ENCODE measurements around the gene PLXDC1. TPM values are rescaled to one million over a fixed set of nuclear protein-coding genes. Genes with fewer than 3 reads are reported as not detected.

PLXDC1 gene
- total and polyA plus RNA-seq, 7 experiments from 2014 or later, result 2.3 to 55.7 (median 30.8) TPM

GRCh38 chr17:39194089-39194984, 42.9 kb upstream of the PLXDC1 start:
- H3K4me1 Mint-ChIP-seq, result peaks cover 17 to 43% (median 37%) of the 10 kb centered on the region in 7 donors
- Histone ChIP-seq H3K9me3 (ENCODE audit: control insufficient read depth in 2 of 3, low read length in 3 of 3) (no peaks in the 10 kb centered on the region), H3K27me3 (ENCODE audit: control insufficient read depth in 2 of 2, insufficient read depth in 2 of 2, low read length in 2 of 2) (no peaks in the 10 kb centered on the region), H3K4me3 (ENCODE audit: low read length) (no peak overlapping the region), H3K4me1 (ENCODE audit: control insufficient read depth in 2 of 2, insufficient read depth in 2 of 2, low read length in 2 of 2) (peaks cover 23% of the 10 kb centered on the region in 2 donors), H3K27ac (ENCODE audit: low read depth, low read length) (no peak overlapping the region), H3K36me3 (ENCODE audit: control insufficient read depth in 2 of 3, insufficient read depth in 3 of 3, low read length in 3 of 3) (peaks cover 0 to 10% (median 0%) of the 10 kb centered on the region in 3 experiments)
- H3K4me3 Mint-ChIP-seq, result peak overlapping the region in 4 of 10 donors; percentile 21 to 98 (median 37)
- POLR2A ChIA-PET, result interaction anchor here (1.3 kb wide), 1 partner anchor 45 kb away, joined by 3 read pairs; no protein-coding TSS in a partner anchor
- H3K27ac Mint-ChIP-seq, result peak overlapping the region in 2 of 9 donors; percentile 12 to 43
- H3K9me3 Mint-ChIP-seq, result no peaks in the 10 kb centered on the region
- peaks cover 0 to 9% (median 4%) of the 10 kb centered on the region in 5 donors for H3K36me3 Mint-ChIP-seq
- ATAC-seq (no peak), DNase-seq (no peak)
- no peaks in the 10 kb centered on the region for H3K27me3 Mint-ChIP-seq
- intact Hi-C loops (cut with micrococcal nuclease), result no loop called here
- CTCF ChIA-PET, result interaction anchor here (1.0 kb wide), 1 partner anchor 41 kb away, joined by 3 read pairs; no protein-coding TSS in a partner anchor

GRCh38 chr17:39193346-39193745, 41.9 kb upstream of the PLXDC1 start:
- Mint-ChIP-seq H3K9me3 (no peaks in the 10 kb centered on the region), H3K27me3 (no peaks in the 10 kb centered on the region), H3K36me3 (peaks cover 0 to 9% (median 4%) of the 10 kb centered on the region in 5 donors), H3K4me3 (peak overlapping the region in 1 of 10 donors; percentile 46), H3K27ac (peak overlapping the region in 1 of 9 donors; percentile 45), H3K4me1 (peaks cover 16 to 36% (median 28%) of the 10 kb centered on the region in 7 donors)
- H3K27me3 ChIP-seq (ENCODE audit: control insufficient read depth in 2 of 2, insufficient read depth in 2 of 2, low read length in 2 of 2), result no peaks in the 10 kb centered on the region
- ChIA-PET CTCF (interaction anchor here (1.4 kb wide), 1 partner anchor 29 kb away, joined by 3 read pairs; no protein-coding TSS in a partner anchor), POLR2A (no interaction called here)
- no peak for ATAC-seq
- H3K9me3 ChIP-seq (ENCODE audit: control insufficient read depth in 2 of 3, low read length in 3 of 3), result no peaks in the 10 kb centered on the region
- H3K27ac ChIP-seq (ENCODE audit: low read depth, low read length), result no peak overlapping the region
- H3K4me3 ChIP-seq (ENCODE audit: low read length), result no peak overlapping the region
- no peak for DNase-seq
- intact Hi-C loops (cut with micrococcal nuclease), result no loop called here
- peaks cover 14 to 22% of the 10 kb centered on the region in 2 donors for H3K4me1 ChIP-seq (ENCODE audit: control insufficient read depth in 2 of 2, insufficient read depth in 2 of 2, low read length in 2 of 2)
- peaks cover 0 to 10% (median 0%) of the 10 kb centered on the region in 3 experiments for H3K36me3 ChIP-seq (ENCODE audit: control insufficient read depth in 2 of 3, insufficient read depth in 3 of 3, low read length in 3 of 3)

GRCh38 chr17:39192901-39193300, 41.5 kb upstream of the PLXDC1 start:
- intact Hi-C loops (cut with micrococcal nuclease), result no loop called here
- Histone ChIP-seq H3K27ac (ENCODE audit: low read depth, low read length) (no peak overlapping the region), H3K9me3 (ENCODE audit: control insufficient read depth in 2 of 3, low read length in 3 of 3) (no peaks in the 10 kb centered on the region), H3K27me3 (ENCODE audit: control insufficient read depth in 2 of 2, insufficient read depth in 2 of 2, low read length in 2 of 2) (no peaks in the 10 kb centered on the region), H3K36me3 (ENCODE audit: control insufficient read depth in 2 of 3, insufficient read depth in 3 of 3, low read length in 3 of 3) (peaks cover 0 to 10% (median 0%) of the 10 kb centered on the region in 3 experiments), H3K4me3 (ENCODE audit: low read length) (no peak overlapping the region), H3K4me1 (ENCODE audit: control insufficient read depth in 2 of 2, insufficient read depth in 2 of 2, low read length in 2 of 2) (peaks cover 10 to 17% of the 10 kb centered on the region in 2 donors)
- Mint-ChIP-seq H3K27me3 (no peaks in the 10 kb centered on the region), H3K36me3 (peaks cover 0 to 9% (median 4%) of the 10 kb centered on the region in 5 donors), H3K4me3 (no peak overlapping the region), H3K4me1 (peaks cover 16 to 32% (median 24%) of the 10 kb centered on the region in 7 donors), H3K27ac (peak overlapping the region in 1 of 9 donors; percentile 45), H3K9me3 (no peaks in the 10 kb centered on the region)
- ChIA-PET CTCF (interaction anchor here (1.4 kb wide), 1 partner anchor 28 kb away, joined by 3 read pairs; no protein-coding TSS in a partner anchor), POLR2A (no interaction called here)
- DNase-seq (no peak), ATAC-seq (no peak)

- CTCF ChIA-PET, result interaction anchor here (0.7 kb wide), 1 partner anchor 15 kb away, joined by 3 read pairs; no protein-coding TSS in a partner anchor
- no peak overlapping the region for H3K4me3 Mint-ChIP-seq
Observed at GRCh38 chr17:39191750-39192510, 40.5 kb upstream of the PLXDC1 start.

GRCh38 chr17:39187152-39187830, 35.9 kb upstream of the PLXDC1 start:
- Mint-ChIP-seq H3K27ac (no peak overlapping the region), H3K4me3 (no peak overlapping the region), H3K36me3 (peaks cover 6 to 19% (median 11%) of the 10 kb centered on the region in 5 donors), H3K9me3 (no peaks in the 10 kb centered on the region), H3K27me3 (no peaks in the 10 kb centered on the region), H3K4me1 (peaks cover 0 to 6% (median 0%) of the 10 kb centered on the region in 7 donors)
- intact Hi-C loops (cut with micrococcal nuclease), result no loop called here
- CTCF ChIA-PET, result no interaction called here
- Histone ChIP-seq H3K27ac (ENCODE audit: low read depth, low read length) (no peak overlapping the region), H3K27me3 (ENCODE audit: control insufficient read depth in 2 of 2, insufficient read depth in 2 of 2, low read length in 2 of 2) (no peaks in the 10 kb centered on the region), H3K36me3 (ENCODE audit: control insufficient read depth in 2 of 3, insufficient read depth in 3 of 3, low read length in 3 of 3) (peaks cover 0 to 49% (median 0%) of the 10 kb centered on the region in 3 experiments), H3K9me3 (ENCODE audit: control insufficient read depth in 2 of 3, low read length in 3 of 3) (no peaks in the 10 kb centered on the region), H3K4me3 (ENCODE audit: low read length) (no peak overlapping the region), H3K4me1 (ENCODE audit: control insufficient read depth in 2 of 2, insufficient read depth in 2 of 2, low read length in 2 of 2) (no peaks in the 10 kb centered on the region)
- POLR2A ChIA-PET, result no interaction called here
- no peak for DNase-seq
- ATAC-seq, result no peak

More at GRCh38 chr17:39191750-39192510, 40.5 kb upstream of the PLXDC1 start:
- Mint-ChIP-seq H3K27ac (peak overlapping the region in 2 of 9 donors; percentile 16 to 35), H3K9me3 (no peaks in the 10 kb centered on the region), H3K36me3 (peaks cover 0 to 9% (median 4%) of the 10 kb centered on the region in 5 donors), H3K27me3 (no peaks in the 10 kb centered on the region), H3K4me1 (peaks cover 16 to 30% (median 24%) of the 10 kb centered on the region in 7 donors)
- Histone ChIP-seq H3K36me3 (ENCODE audit: control insufficient read depth in 2 of 3, insufficient read depth in 3 of 3, low read length in 3 of 3) (peaks cover 0 to 16% (median 0%) of the 10 kb centered on the region in 3 experiments), H3K27me3 (ENCODE audit: control insufficient read depth in 2 of 2, insufficient read depth in 2 of 2, low read length in 2 of 2) (no peaks in the 10 kb centered on the region), H3K27ac (ENCODE audit: low read depth, low read length) (no peak overlapping the region), H3K4me3 (ENCODE audit: low read length) (no peak overlapping the region), H3K9me3 (ENCODE audit: control insufficient read depth in 2 of 3, low read length in 3 of 3) (no peaks in the 10 kb centered on the region), H3K4me1 (ENCODE audit: control insufficient read depth in 2 of 2, insufficient read depth in 2 of 2, low read length in 2 of 2) (peaks cover 9 to 16% of the 10 kb centered on the region in 2 donors)
- POLR2A ChIA-PET, result no interaction called here
- intact Hi-C loops (cut with micrococcal nuclease), result no loop called here
- no peak for DNase-seq
- ATAC-seq, result no peak

- Mint-ChIP-seq H3K36me3 (peaks cover 5 to 18% (median 11%) of the 10 kb centered on the region in 5 donors), H3K4me1 (peaks cover 0 to 4% (median 0%) of the 10 kb centered on the region in 7 donors), H3K9me3 (no peaks in the 10 kb centered on the region), H3K27ac (no peak overlapping the region), H3K4me3 (no peak overlapping the region), H3K27me3 (no peaks in the 10 kb centered on the region)
- ATAC-seq (no peak), DNase-seq (no peak)
- Histone ChIP-seq H3K27ac (ENCODE audit: low read depth, low read length) (no peak overlapping the region), H3K4me3 (ENCODE audit: low read length) (no peak overlapping the region), H3K36me3 (ENCODE audit: control insufficient read depth in 2 of 3, insufficient read depth in 3 of 3, low read length in 3 of 3) (peaks cover 0 to 42% (median 0%) of the 10 kb centered on the region in 3 experiments), H3K4me1 (ENCODE audit: control insufficient read depth in 2 of 2, insufficient read depth in 2 of 2, low read length in 2 of 2) (no peaks in the 10 kb centered on the region), H3K27me3 (ENCODE audit: control insufficient read depth in 2 of 2, insufficient read depth in 2 of 2, low read length in 2 of 2) (no peaks in the 10 kb centered on the region), H3K9me3 (ENCODE audit: control insufficient read depth in 2 of 3, low read length in 3 of 3) (no peaks in the 10 kb centered on the region)
- intact Hi-C loops (cut with micrococcal nuclease), result no loop called here
- ChIA-PET CTCF (no interaction called here), POLR2A (no interaction called here)
Observed at GRCh38 chr17:39186481-39187002, 35.1 kb upstream of the PLXDC1 start.
